Gastrocnemius medialis (tissue), 4 donors: ENCODE measurements around the gene SAMD4B.

Experiments
- CTCF ChIP-seq, 5 experiments: fragments of 450-650 bp in 3 of 5; fragments of 200-600 bp in 2 of 5; sonication (generic) in 2 of 5; IDR thresholded peaks in 4 of 5; conservative IDR thresholded peaks in 1 of 5; 1 replicate in 4 of 5; 2 replicates in 1 of 5; pipeline ENCODE4 v1.5.1; 2016 to 2019; ENCODE audit warnings: antibody characterized with exemption in 5 of 5, mild to moderate bottlenecking in 3 of 5, moderate library complexity in 3 of 5
- POLR2A ChIP-seq, 2 donors: fragments of 450-650 bp; IDR thresholded peaks; one replicate each; pipeline ENCODE4 v1.6.1; 2017; ENCODE audit warnings: antibody characterized with exemption in 2 of 2, mild to moderate bottlenecking in 2 of 2, moderate library complexity in 2 of 2

- TF ChIP-seq CTCF (IDR thresholded peaks at IDR 0.05 in 4 of 5, conservative IDR thresholded peaks at IDR 0.05 in 1 of 5) (no peak), POLR2A (IDR thresholded peaks at IDR 0.05) (no peak)
Observed at GRCh38 chr19:39372941-39373340, 30.7 kb downstream of the SAMD4B start.
